Measurements from ENCODE around the gene ZCCHC3.
A peak's percentile ranks its signal among the peaks of the same experiment; 100 is the strongest.

The ZCCHC3 gene

DNA sequence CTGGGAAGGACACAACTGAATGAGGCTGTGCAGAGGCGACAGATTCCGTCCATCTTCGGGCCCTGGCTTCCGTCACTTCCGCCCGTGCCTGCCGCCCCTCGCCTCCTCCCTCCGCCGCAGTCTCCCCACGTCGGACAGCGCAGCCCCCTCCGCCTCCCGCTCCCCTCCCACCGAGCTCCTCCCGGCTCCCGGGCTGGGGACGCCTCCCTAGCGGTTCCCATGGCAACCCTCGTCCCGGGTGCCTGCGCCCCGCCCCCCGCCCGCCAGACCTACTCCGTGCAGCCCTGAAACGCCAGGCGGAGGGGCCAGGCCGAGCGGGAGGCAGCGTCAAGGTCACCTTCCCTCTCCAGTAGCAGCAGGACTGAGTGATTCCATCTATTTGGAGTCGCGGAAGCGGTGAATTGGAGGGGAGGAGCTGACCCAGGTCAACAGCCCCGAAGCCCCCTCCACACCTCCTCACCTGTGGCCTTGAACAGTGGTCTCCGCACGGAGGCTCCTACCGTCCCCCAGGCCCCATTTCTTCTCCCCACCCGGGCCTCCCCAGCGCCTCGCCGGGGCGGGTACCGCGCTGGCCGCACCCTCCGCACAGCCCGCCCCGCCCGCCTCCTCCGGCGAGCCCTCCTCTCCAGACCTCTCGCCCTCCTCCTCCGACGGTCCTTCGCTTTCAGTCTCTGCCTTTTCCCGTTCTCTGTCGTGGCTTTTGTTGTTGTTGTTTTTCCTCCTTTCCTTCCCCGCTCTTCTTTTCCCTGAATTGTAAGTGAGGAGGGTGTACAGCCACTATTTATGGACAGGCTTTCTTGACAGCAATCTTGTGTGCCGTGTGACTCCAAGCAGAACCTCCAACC is 50.5 kb downstream of the ZCCHC3 start:
- DNase-seq, result peak; percentile 93

DNA sequence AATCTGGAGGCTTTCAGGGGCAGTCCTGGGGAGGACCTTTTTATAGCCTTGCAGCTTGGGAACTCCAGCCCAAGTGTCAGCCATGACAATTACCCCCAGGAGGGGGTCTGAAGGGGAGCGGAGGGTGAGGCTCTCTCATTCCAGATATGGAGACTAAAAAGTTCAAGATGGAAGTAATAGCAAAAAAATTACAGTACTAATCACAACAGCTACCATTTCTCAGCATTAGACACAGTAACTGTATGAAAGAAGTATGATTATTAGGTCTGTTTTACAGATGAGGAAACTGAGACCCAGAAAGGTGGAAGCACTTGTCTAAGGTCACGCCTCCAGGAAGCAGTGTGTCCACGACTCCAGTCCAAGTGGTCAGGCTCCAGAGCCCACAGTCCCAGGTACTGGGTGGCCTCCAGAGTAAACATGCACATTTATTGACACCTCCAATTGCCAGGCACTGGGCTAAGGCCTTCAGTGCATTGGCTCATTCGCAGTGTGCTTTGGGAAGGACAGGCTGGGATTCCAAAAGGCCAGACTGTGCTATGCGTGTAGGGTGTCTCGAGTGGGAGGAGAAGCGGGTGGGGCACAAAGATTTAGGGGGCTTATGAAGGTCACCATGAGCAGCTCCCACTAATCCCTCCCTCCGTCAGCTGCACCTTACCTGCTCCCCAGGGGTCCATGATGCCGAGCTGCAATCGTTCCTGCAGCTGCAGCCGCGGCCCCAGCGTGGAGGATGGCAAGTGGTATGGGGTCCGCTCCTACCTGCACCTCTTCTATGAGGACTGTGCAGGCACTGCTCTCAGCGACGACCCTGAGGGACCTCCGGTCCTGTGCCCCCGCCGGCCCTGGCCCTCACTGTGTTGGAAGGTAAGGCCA is 51.8 kb downstream of the ZCCHC3 start:
- DNase-seq, result no peak

All from RPMI8226 (cell line).